K562 (cell line): Measurements from ENCODE around the gene DNMT1. TPM values are rescaled to one million over a fixed set of nuclear protein-coding genes. Genes with fewer than 3 reads are reported as not detected.
A peak's percentile ranks its signal among the peaks of the same experiment; 100 is the strongest.

Experiments
- ATAC-seq: fragments of 200-7000 bp; cut with Tn5 transposase; 3 replicates; pipeline ENCODE4 v1.9.1; 2020; ENCODE audit warnings: moderate library complexity
- BruUV-seq: library from RNA; stranded (reverse); fragments of 400-500 nt; replicated peaks from 2 replicates; lab custom pipeline; 2021; lab: Mats Ljungman, UMichigan
- CTCF ChIA-PET: fragments of 300-600 bp; formaldehyde crosslinking; extraction: SDS; loops from one replicate; lab custom pipeline; 2021; ENCODE audit warnings: low intra/inter-chr PET ratio; lab: Yijun Ruan, JAX
- POLR2A ChIA-PET: fragments of 300-600, 350-650 bp; sonication (Branson Sonifier 250); formaldehyde crosslinking; extraction: SDS; loops from one replicate; lab custom pipeline; 2021; ENCODE audit warnings: antibody characterized with exemption, inconsistent platforms; lab: Yijun Ruan, JAX
- DNase-seq, 4 experiments: peaks; one replicate each; pipeline versions ENCODE4 v3.0.0 to v3.0.0-alpha.2; 2011 to 2018; ENCODE audit warnings: low spot score in 3 of 4, mixed read lengths in 3 of 4; ENCODE audit errors: extremely low read depth in 1 of 4
- FAIRE-seq: peaks from 2 replicates; lab custom pipeline; 2011; peaks lifted over from hg19 to GRCh38; lab: Jason Lieb, UNC
- H2AFZ ChIP-seq: 2 replicates; pipeline ENCODE4 v1.6.0; 2011; ENCODE audit warnings: low read depth, low read length, control low read depth, inconsistent platforms
- H3K27ac ChIP-seq: fragments of 200-600 bp; 3 replicates; pipeline ENCODE4 v1.8.0; 2011; ENCODE audit warnings: low read depth, mild to moderate bottlenecking, control low read depth, inconsistent platforms, low read length, moderate library complexity, mixed read lengths; ENCODE audit errors: extremely low read depth
- H3K27me3 ChIP-seq, 2 experiments: fragments of 300-600 bp in 1 of 2; 2 replicates in 1 of 2; 3 replicates in 1 of 2; pipeline versions ENCODE4 v1.6.0 to v1.8.0; 2011; ENCODE audit warnings: inconsistent platforms in 2 of 2, low read length in 2 of 2, mild to moderate bottlenecking in 1 of 2, mixed read lengths in 1 of 2, moderate library complexity in 1 of 2; ENCODE audit not compliant: control insufficient read depth in 2 of 2, insufficient read depth in 2 of 2
- H3K36me3 ChIP-seq: fragments of 300-600 bp; 3 replicates; pipeline ENCODE4 v1.8.0; 2011; ENCODE audit warnings: mild to moderate bottlenecking, low read length, inconsistent platforms; ENCODE audit not compliant: control insufficient read depth, insufficient read depth
- H3K4me1 ChIP-seq, 2 experiments: fragments of 200-600 bp in 1 of 2; replicated peaks in 1 of 2; 2 replicates in 1 of 2; 3 replicates in 1 of 2; pipeline versions ENCODE4 v1.5.1 to v1.8.0; 2011; ENCODE audit warnings: inconsistent platforms in 2 of 2, low read length in 2 of 2, mild to moderate bottlenecking in 1 of 2, mixed read lengths in 1 of 2, moderate library complexity in 1 of 2; ENCODE audit not compliant: control insufficient read depth in 2 of 2, insufficient read depth in 2 of 2
- H3K4me2 ChIP-seq: 2 replicates; pipeline ENCODE4 v1.6.1; 2011; ENCODE audit warnings: low read length, control low read depth, inconsistent platforms, mixed read lengths; ENCODE audit not compliant: insufficient read depth
- H3K4me3 ChIP-seq: fragments of 200-600 bp; sonication (generic), shearing (Covaris generic); 2 replicates; pipeline ENCODE4 v1.5.1; 2016; ENCODE audit warnings: control low read depth, inconsistent platforms
- H3K79me2 ChIP-seq: fragments of 200-600 bp; 3 replicates; pipeline ENCODE4 v1.8.0; 2011; ENCODE audit warnings: low read length, inconsistent platforms; ENCODE audit not compliant: control insufficient read depth, insufficient read depth
- H3K9ac ChIP-seq, 2 experiments: 2 replicates each; pipeline versions ENCODE4 v1.6.0 to v1.6.1; 2011; ENCODE audit warnings: low read depth in 2 of 2, low read length in 2 of 2, control low read depth in 1 of 2, inconsistent platforms in 1 of 2, mild to moderate bottlenecking in 1 of 2, mixed read lengths in 1 of 2; ENCODE audit not compliant: insufficient read depth in 1 of 2
- H3K9me1 ChIP-seq: one replicate; pipeline ENCODE4 v1.6.0; 2011; ENCODE audit warnings: inconsistent platforms, mild to moderate bottlenecking, low read length, moderate library complexity; ENCODE audit not compliant: control insufficient read depth, insufficient read depth
- H3K9me3 ChIP-seq: replicated peaks from 2 replicates; pipeline ENCODE4 v1.5.1; 2011; ENCODE audit warnings: low read depth, low read length, inconsistent platforms; ENCODE audit not compliant: control insufficient read depth, insufficient read depth
- H4K20me1 ChIP-seq: replicated peaks from 2 replicates; pipeline ENCODE4 v1.6.1; 2011; ENCODE audit warnings: low read length, inconsistent platforms, mixed read lengths; ENCODE audit not compliant: control insufficient read depth, insufficient read depth
- CBX8 ChIP-seq: fragments of 200-600 bp; sonication (generic); IDR thresholded peaks from 2 replicates; pipeline ENCODE4 v1.6.1; 2012; ENCODE audit warnings: borderline replicate concordance, mixed run types, low read depth, mild to moderate bottlenecking, moderate library complexity, mixed read lengths, low read length, control low read depth, inconsistent platforms; ENCODE audit not compliant: poor library complexity, severe bottlenecking; ENCODE audit errors: extremely low read depth
- GTF2B ChIP-seq: IDR thresholded peaks from 2 replicates; pipeline ENCODE4 v1.6.1; 2011; ENCODE audit not compliant: insufficient read length; ENCODE audit errors: extremely low read depth
- NFATC3 ChIP-seq: fragments of 450-650 bp; IDR thresholded peaks from 2 replicates; pipeline ENCODE4 v1.6.1; 2017; ENCODE audit warnings: mild to moderate bottlenecking
- NFRKB ChIP-seq: fragments of 450-650 bp; IDR thresholded peaks from 2 replicates; pipeline ENCODE4 v1.6.1; 2016; ENCODE audit warnings: low read depth
- PHF20 ChIP-seq: fragments of 450-650 bp; IDR thresholded peaks from 2 replicates; pipeline ENCODE4 v1.6.1; 2018; ENCODE audit not compliant: partially characterized antibody
- RBM34 ChIP-seq: fragments of 200-400 bp; formaldehyde crosslinking; IDR thresholded peaks from 2 replicates; pipeline ENCODE4 v1.6.1; 2018; ENCODE audit warnings: low read length, borderline replicate concordance; ENCODE audit not compliant: insufficient read depth
- SMARCE1 ChIP-seq: fragments of 450-650 bp; IDR thresholded peaks from 2 replicates; pipeline ENCODE4 v1.7.1; 2016; ENCODE audit warnings: mild to moderate bottlenecking
- SNRNP70 ChIP-seq: fragments of 200-400 bp; formaldehyde crosslinking; optimal IDR thresholded peaks from 2 replicates; pipeline ENCODE3; 2017; ENCODE audit warnings: low read depth, low read length
- ZNF316 ChIP-seq: fragments of 450-650 bp; IDR thresholded peaks from 2 replicates; pipeline ENCODE4 v1.6.1; 2016
- ZNF668 ChIP-seq: fragments of 250-450 bp; sonication (Bioruptor Pico); IDR thresholded peaks from 2 replicates; pipeline ENCODE4 v1.8.0; 2022; ENCODE audit warnings: mild to moderate bottlenecking, inconsistent platforms
- WGBS: fragments of 100-300 bp; shearing (Covaris generic); methylation state at CpG from one replicate; pipeline ENCODE4 v1.1.6; 2016; ENCODE audit warnings: low coverage, mixed read lengths; ENCODE audit not compliant: insufficient coverage; ENCODE audit errors: missing lambda C conversion rate; 5-methylcytosine and 5-hydroxymethylcytosine counted together
- in situ Hi-C: fragments of 300-500 bp; cut with MboI; formaldehyde crosslinking; loops from 4 replicates; pipeline ENCODE4 v1.15.0; 2018; ENCODE audit warnings: inconsistent platforms, mixed read lengths
- intact Hi-C: fragments of 100-400 bp; cut with micrococcal nuclease; formaldehyde crosslinking; loops from 2 replicates; pipeline ENCODE4 v1.14.2; 2022
- polyA plus RNA-seq, 8 experiments: library from polyadenylated mRNA; depleted of rRNA in 4 of 8; stranded (reverse) in 5 of 8; unstranded in 3 of 8; fragments of >200 nt; fragmentation: Nextera tagmentation in 2 of 8; fragmentation: Illumina TruSeq in 1 of 8; extraction: Ambion mirVana in 2 of 8; extraction: Trizol in 1 of 8; gene quantifications; 2 replicates each; pipeline versions ENCODE4 v1.2.1 to v1.2.3, GENCODE V29; 2011 to 2014; ENCODE audit warnings: inconsistent platforms in 1 of 8, missing spikeins in 1 of 8
- total RNA-seq, 7 experiments: library from RNA; depleted of rRNA in 6 of 7; stranded (reverse); fragments of >200 nt in 6 of 7; fragmentation: Illumina TruSeq in 2 of 7; extraction: Trizol in 2 of 7; gene quantifications; 2 replicates each; pipeline versions ENCODE4 v1.2.1 to v1.2.3, GENCODE V29; 2011 to 2021; ENCODE audit warnings: low replicate concordance in 1 of 7
- TF ChIP-seq, protein P1 (sequence below): fragments of 200-800 bp; sonication (Bioruptor generic); IDR thresholded peaks from 2 replicates; pipeline ENCODE4 v1.6.1; 2016; ENCODE audit warnings: missing genetic modification characterization, missing compliant biosample characterization
- TF ChIP-seq, protein P2 (sequence below): fragments of 450-650 bp; formaldehyde crosslinking; IDR thresholded peaks from 2 replicates; pipeline ENCODE4 v1.4.0; 2020; ENCODE audit warnings: mild to moderate bottlenecking, mixed read lengths

The DNMT1 gene
- total and polyA plus RNA-seq, 9 of the 15 experiments (the other 6 are each of a cell fraction or from before 2014, with no cell fraction given), result 80.1 to 271 (median 121) TPM

DNA sequence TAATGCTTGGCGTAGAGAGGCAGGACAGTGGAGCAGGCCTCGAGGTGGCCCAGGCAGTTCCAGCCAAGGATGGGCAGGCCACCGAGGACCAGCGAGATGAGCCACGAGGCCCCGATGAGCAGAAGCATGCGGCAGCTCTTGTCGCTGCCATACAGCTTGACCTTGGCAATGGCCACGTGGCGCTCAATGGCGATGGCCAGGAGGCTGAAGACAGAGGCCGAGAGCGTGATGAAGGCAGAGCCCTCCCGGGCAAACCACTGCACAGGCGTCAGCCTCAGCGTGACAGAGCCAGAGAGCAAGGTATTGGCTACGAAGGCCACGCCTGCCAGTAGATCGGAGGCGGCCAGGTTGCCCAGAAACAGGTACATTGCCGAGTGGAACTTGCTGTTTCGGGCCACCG is 29.6 kb upstream of the DNMT1 start:
- FAIRE-seq, result no peak
- in situ Hi-C loops, result no loop called here
- POLR2A ChIA-PET, result interaction anchor here (0.7 kb wide), 1 partner anchor 17 kb away, joined by 3 read pairs; no protein-coding TSS in a partner anchor
- TF ChIP-seq ZNF316 (no peak), CBX8 (no peak), GTF2B (no peak), SMARCE1 (no peak), NFRKB (no peak), PHF20 (no peak), SNRNP70 (no peak), RBM34 (no peak), ZNF668 (CRISPR knock-in tag) (no peak), NFATC3 (no peak)
- TF ChIP-seq, protein P1, sequence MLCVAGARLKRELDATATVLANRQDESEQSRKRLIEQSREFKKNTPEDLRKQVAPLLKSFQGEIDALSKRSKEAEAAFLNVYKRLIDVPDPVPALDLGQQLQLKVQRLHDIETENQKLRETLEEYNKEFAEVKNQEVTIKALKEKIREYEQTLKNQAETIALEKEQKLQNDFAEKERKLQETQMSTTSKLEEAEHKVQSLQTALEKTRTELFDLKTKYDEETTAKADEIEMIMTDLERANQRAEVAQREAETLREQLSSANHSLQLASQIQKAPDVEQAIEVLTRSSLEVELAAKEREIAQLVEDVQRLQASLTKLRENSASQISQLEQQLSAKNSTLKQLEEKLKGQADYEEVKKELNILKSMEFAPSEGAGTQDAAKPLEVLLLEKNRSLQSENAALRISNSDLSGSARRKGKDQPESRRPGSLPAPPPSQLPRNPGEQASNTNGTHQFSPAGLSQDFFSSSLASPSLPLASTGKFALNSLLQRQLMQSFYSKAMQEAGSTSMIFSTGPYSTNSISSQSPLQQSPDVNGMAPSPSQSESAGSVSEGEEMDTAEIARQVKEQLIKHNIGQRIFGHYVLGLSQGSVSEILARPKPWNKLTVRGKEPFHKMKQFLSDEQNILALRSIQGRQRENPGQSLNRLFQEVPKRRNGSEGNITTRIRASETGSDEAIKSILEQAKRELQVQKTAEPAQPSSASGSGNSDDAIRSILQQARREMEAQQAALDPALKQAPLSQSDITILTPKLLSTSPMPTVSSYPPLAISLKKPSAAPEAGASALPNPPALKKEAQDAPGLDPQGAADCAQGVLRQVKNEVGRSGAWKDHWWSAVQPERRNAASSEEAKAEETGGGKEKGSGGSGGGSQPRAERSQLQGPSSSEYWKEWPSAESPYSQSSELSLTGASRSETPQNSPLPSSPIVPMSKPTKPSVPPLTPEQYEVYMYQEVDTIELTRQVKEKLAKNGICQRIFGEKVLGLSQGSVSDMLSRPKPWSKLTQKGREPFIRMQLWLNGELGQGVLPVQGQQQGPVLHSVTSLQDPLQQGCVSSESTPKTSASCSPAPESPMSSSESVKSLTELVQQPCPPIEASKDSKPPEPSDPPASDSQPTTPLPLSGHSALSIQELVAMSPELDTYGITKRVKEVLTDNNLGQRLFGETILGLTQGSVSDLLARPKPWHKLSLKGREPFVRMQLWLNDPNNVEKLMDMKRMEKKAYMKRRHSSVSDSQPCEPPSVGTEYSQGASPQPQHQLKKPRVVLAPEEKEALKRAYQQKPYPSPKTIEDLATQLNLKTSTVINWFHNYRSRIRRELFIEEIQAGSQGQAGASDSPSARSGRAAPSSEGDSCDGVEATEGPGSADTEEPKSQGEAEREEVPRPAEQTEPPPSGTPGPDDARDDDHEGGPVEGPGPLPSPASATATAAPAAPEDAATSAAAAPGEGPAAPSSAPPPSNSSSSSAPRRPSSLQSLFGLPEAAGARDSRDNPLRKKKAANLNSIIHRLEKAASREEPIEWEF (CRISPR knock-in tag), result no peak
- TF ChIP-seq, protein P2, sequence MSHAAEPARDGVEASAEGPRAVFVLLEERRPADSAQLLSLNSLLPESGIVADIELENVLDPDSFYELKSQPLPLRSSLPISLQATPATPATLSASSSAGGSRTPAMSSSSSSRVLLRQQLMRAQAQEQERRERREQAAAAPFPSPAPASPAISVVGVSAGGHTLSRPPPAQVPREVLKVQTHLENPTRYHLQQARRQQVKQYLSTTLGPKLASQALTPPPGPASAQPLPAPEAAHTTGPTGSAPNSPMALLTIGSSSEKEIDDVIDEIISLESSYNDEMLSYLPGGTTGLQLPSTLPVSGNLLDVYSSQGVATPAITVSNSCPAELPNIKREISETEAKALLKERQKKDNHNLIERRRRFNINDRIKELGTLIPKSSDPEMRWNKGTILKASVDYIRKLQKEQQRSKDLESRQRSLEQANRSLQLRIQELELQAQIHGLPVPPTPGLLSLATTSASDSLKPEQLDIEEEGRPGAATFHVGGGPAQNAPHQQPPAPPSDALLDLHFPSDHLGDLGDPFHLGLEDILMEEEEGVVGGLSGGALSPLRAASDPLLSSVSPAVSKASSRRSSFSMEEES (CRISPR knock-in tag), result no peak

More for the DNA sequence above, 29.6 kb upstream of the DNMT1 start:
- ATAC-seq (no peak), DNase-seq (no peak)
- Histone ChIP-seq H3K4me1 (peaks cover 7 to 26% of the 10 kb centered on the region in 2 experiments; a peak in 3 of 5 replicates), H3K9me1 (no peaks in the 10 kb centered on the region), H3K4me2 (no peak overlapping the region), H2AFZ (no peak overlapping the region), H3K4me3 (no peak overlapping the region), H3K27me3 (no peaks in the 10 kb centered on the region), H3K9me3 (no peaks in the 10 kb centered on the region), H3K9ac (peak overlapping the region in 1 of 2 experiments; percentile 42; a peak in 1 of 4 replicates), H4K20me1 (0 out of 2 replicates have a peak, but pooled peaks cover 4% of the 10 kb centered on the region), H3K36me3 (peaks cover 11% of the 10 kb centered on the region; the same call in 1 of the 3 replicates), H3K27ac (no peak overlapping the region), H3K79me2 (peaks cover 2% of the 10 kb centered on the region; the same call in 1 of the 3 replicates)
- WGBS, result 96% methylated on average over 23 of the region's 23 CpGs
- BruUV-seq, result no TSS peak
- CTCF ChIA-PET, result interaction anchor here (0.6 kb wide), 1 partner anchor 8 kb away, joined by 3 read pairs; no protein-coding TSS in a partner anchor
- intact Hi-C loops, result no loop called here
